GM12878 (cell line): Measurements from ENCODE around the gene TSEN34.
A peak's percentile ranks its signal among the peaks of the same experiment; 100 is the strongest.

ENCODE experiments used
- ATF7 ChIP-seq: fragments of 450-650 bp; IDR thresholded peaks from 2 replicates; pipeline ENCODE4 v1.6.1; 2016; ENCODE audit warnings: low read depth, mild to moderate bottlenecking
- CEBPB ChIP-seq, 2 experiments: fragments of 150-350 bp in 1 of 2; IDR thresholded peaks; 2 replicates each; pipeline ENCODE4 v1.6.1; 2012 to 2014; ENCODE audit warnings: low read depth in 2 of 2, low read length in 2 of 2, borderline replicate concordance in 1 of 2, inconsistent platforms in 1 of 2
- EGR1 ChIP-seq, 2 experiments: IDR thresholded peaks; 1 replicate in 1 of 2; 2 replicates in 1 of 2; pipeline ENCODE4 v1.6.1; 2011 to 2012; ENCODE audit warnings: low read depth in 2 of 2, low read length in 2 of 2, borderline replicate concordance in 1 of 2, mild to moderate bottlenecking in 1 of 2, moderate library complexity in 1 of 2
- EP300 ChIP-seq, 2 experiments: fragments of 150-350 bp in 1 of 2; IDR thresholded peaks; 2 replicates each; pipeline ENCODE4 v1.6.1; 2011 to 2012; ENCODE audit warnings: low read depth in 2 of 2, low read length in 2 of 2, borderline replicate concordance in 1 of 2, improper control_type of control experiment in 1 of 2, inconsistent platforms in 1 of 2; ENCODE audit not compliant: control insufficient read depth in 1 of 2
- FOS ChIP-seq: IDR thresholded peaks from 3 replicates; pipeline ENCODE4 v1.6.1; 2011; ENCODE audit warnings: borderline replicate concordance; ENCODE audit not compliant: insufficient read length; ENCODE audit errors: extremely low read depth
- HDGF ChIP-seq: fragments of 450-650 bp; IDR thresholded peaks from 2 replicates; pipeline ENCODE4 v1.6.1; 2016; ENCODE audit warnings: antibody characterized with exemption
- POLR2A ChIP-seq: IDR thresholded peaks from 2 replicates; pipeline ENCODE4 v1.6.1; 2011; ENCODE audit warnings: low read depth, mild to moderate bottlenecking, low read length
- RAD21 ChIP-seq: IDR thresholded peaks from 2 replicates; pipeline ENCODE4 v1.6.1; 2011; ENCODE audit warnings: mild to moderate bottlenecking, low read depth, low read length, moderate library complexity; ENCODE audit not compliant: insufficient read depth
- SMC3 ChIP-seq: IDR thresholded peaks from 2 replicates; pipeline ENCODE4 v1.6.1; 2011; ENCODE audit warnings: low read length, improper control_type of control experiment, borderline replicate concordance
- STAT3 ChIP-seq: IDR thresholded peaks from 2 replicates; pipeline ENCODE4 v1.6.1; 2011; ENCODE audit warnings: low read depth, low read length, improper control_type of control experiment
- ZNF24 ChIP-seq: fragments of 450-650 bp; IDR thresholded peaks from 2 replicates; pipeline ENCODE4 v1.6.1; 2017; ENCODE audit warnings: antibody characterized with exemption, mild to moderate bottlenecking
- TF ChIP-seq, protein P1 (sequence below), 3 experiments: IDR thresholded peaks in 2 of 3; conservative IDR thresholded peaks in 1 of 3; 2 replicates each; pipeline ENCODE4 v1.5.1; 2011; ENCODE audit warnings: low read depth in 3 of 3, low read length in 3 of 3, mild to moderate bottlenecking in 3 of 3, control low read depth in 2 of 3, moderate library complexity in 2 of 3, inconsistent platforms in 1 of 3, mixed read lengths in 1 of 3; ENCODE audit not compliant: control insufficient read depth in 2 of 3, insufficient read depth in 1 of 3; ENCODE audit errors: extremely low read depth in 1 of 3
- TF ChIP-seq, protein P2 (sequence below): IDR thresholded peaks from 2 replicates; pipeline ENCODE4 v1.6.1; 2012; ENCODE audit warnings: low read depth, low read length, improper control_type of control experiment

- no peak for TF ChIP-seq EP300 (IDR thresholded peaks at IDR 0.05; ENCODE audit: borderline replicate concordance in 1 of 2, control insufficient read depth in 1 of 2, low read depth in 2 of 2, low read length in 2 of 2)
- no peak for TF ChIP-seq STAT3
- TF ChIP-seq, protein P1, sequence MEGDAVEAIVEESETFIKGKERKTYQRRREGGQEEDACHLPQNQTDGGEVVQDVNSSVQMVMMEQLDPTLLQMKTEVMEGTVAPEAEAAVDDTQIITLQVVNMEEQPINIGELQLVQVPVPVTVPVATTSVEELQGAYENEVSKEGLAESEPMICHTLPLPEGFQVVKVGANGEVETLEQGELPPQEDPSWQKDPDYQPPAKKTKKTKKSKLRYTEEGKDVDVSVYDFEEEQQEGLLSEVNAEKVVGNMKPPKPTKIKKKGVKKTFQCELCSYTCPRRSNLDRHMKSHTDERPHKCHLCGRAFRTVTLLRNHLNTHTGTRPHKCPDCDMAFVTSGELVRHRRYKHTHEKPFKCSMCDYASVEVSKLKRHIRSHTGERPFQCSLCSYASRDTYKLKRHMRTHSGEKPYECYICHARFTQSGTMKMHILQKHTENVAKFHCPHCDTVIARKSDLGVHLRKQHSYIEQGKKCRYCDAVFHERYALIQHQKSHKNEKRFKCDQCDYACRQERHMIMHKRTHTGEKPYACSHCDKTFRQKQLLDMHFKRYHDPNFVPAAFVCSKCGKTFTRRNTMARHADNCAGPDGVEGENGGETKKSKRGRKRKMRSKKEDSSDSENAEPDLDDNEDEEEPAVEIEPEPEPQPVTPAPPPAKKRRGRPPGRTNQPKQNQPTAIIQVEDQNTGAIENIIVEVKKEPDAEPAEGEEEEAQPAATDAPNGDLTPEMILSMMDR (IDR thresholded peaks at IDR 0.05 in 2 of 3, conservative IDR thresholded peaks at IDR 0.05 in 1 of 3; ENCODE audit: control insufficient read depth in 2 of 3, extremely low read depth in 1 of 3, insufficient read depth in 1 of 3, low read depth in 3 of 3, low read length in 3 of 3): peak; percentile 72 to 91 (median 81)
- no peak for TF ChIP-seq CEBPB (IDR thresholded peaks at IDR 0.05; ENCODE audit: borderline replicate concordance in 1 of 2, low read depth in 2 of 2, low read length in 2 of 2)
- no peak for TF ChIP-seq POLR2A
- TF ChIP-seq, protein P2, sequence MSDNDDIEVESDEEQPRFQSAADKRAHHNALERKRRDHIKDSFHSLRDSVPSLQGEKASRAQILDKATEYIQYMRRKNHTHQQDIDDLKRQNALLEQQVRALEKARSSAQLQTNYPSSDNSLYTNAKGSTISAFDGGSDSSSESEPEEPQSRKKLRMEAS: no peak
- no peak for TF ChIP-seq ATF7
- no peak for TF ChIP-seq ZNF24
- no peak for TF ChIP-seq HDGF
- TF ChIP-seq FOS: no peak
- peak; percentile 66 for TF ChIP-seq RAD21
- peak; percentile 78 for TF ChIP-seq SMC3
- TF ChIP-seq EGR1 (IDR thresholded peaks at IDR 0.05; ENCODE audit: borderline replicate concordance in 1 of 2, low read depth in 2 of 2, low read length in 2 of 2): no peak
Observed at GRCh38 chr19:54168174-54168917, 22.8 kb upstream of the TSEN34 start.
